Endothelial cell of umbilical vein (primary cell): ENCODE measurements around the gene RPS25. TPM values are rescaled to one million over a fixed set of nuclear protein-coding genes. Genes with fewer than 3 reads are reported as not detected.

Experiments used
- BruUV-seq: library from RNA; stranded (reverse); fragments of 400-500 nt; replicated peaks from 2 replicates; lab custom pipeline; 2021; lab: Mats Ljungman, UMichigan
- CTCF ChIA-PET: fragments of 300-600, 350-600 bp; sonication (Branson Sonifier 250); formaldehyde crosslinking; loops from one replicate; lab custom pipeline; 2021; ENCODE audit warnings: antibody characterized with exemption, inconsistent platforms; lab: Charles Lee
- POLR2A ChIA-PET: fragments of 300-600, 350-600 bp; sonication (Branson Sonifier 250); formaldehyde crosslinking; loops from one replicate; lab custom pipeline; 2021; ENCODE audit warnings: antibody characterized with exemption, inconsistent platforms; lab: Charles Lee
- DNase-seq: peaks from one replicate; pipeline ENCODE4 v3.0.0-alpha.2; 2011; ENCODE audit warnings: low read depth, low spot score
- FAIRE-seq: peaks from 2 replicates; lab custom pipeline; 2011; peaks lifted over from hg19 to GRCh38; lab: Jason Lieb, UNC
- H2AFZ ChIP-seq: 2 replicates; pipeline ENCODE4 v1.6.0; 2012; ENCODE audit warnings: low read depth, low read length, control low read depth, inconsistent platforms
- H3K27ac ChIP-seq: 2 replicates; pipeline ENCODE4 v1.5.1; 2011; ENCODE audit warnings: low read depth, mild to moderate bottlenecking, control low read depth, low read length, moderate library complexity; ENCODE audit not compliant: insufficient read depth
- H3K27me3 ChIP-seq, 2 experiments: 2 replicates each; pipeline versions ENCODE4 v1.6.0 to v1.6.1; 2011; ENCODE audit warnings: low read length in 2 of 2, mixed read lengths in 1 of 2; ENCODE audit not compliant: control insufficient read depth in 2 of 2, insufficient read depth in 2 of 2
- H3K36me3 ChIP-seq, 2 experiments: 2 replicates in 1 of 2; 3 replicates in 1 of 2; pipeline ENCODE4 v1.5.1; 2011; ENCODE audit warnings: low read length in 2 of 2, mild to moderate bottlenecking in 1 of 2, moderate library complexity in 1 of 2; ENCODE audit not compliant: control insufficient read depth in 2 of 2, insufficient read depth in 2 of 2; ENCODE audit errors: extremely low read depth in 1 of 2
- H3K4me1 ChIP-seq: 3 replicates; pipeline ENCODE4 v1.5.1; 2011; ENCODE audit warnings: mild to moderate bottlenecking, low read length; ENCODE audit not compliant: control insufficient read depth, insufficient read depth; ENCODE audit errors: extremely low read depth
- H3K4me2 ChIP-seq: 2 replicates; pipeline ENCODE4 v1.6.1; 2011; ENCODE audit warnings: low read length, control low read depth, mixed read lengths; ENCODE audit not compliant: insufficient read depth
- H3K4me3 ChIP-seq, 3 experiments: fragments of 200-600 bp in 1 of 3; sonication (generic), shearing (Covaris generic) in 1 of 3; replicated peaks in 1 of 3; 2 replicates each; pipeline ENCODE4 v1.5.1; 2011 to 2016; ENCODE audit warnings: control low read depth in 3 of 3, low read length in 3 of 3, mild to moderate bottlenecking in 2 of 3, inconsistent platforms in 1 of 3, low read depth in 1 of 3, moderate library complexity in 1 of 3; ENCODE audit not compliant: insufficient read depth in 1 of 3
- H3K79me2 ChIP-seq: 2 replicates; pipeline ENCODE4 v1.6.0; 2012; ENCODE audit warnings: low read length, inconsistent platforms; ENCODE audit not compliant: control insufficient read depth, insufficient read depth
- H3K9ac ChIP-seq: replicated peaks from 2 replicates; pipeline ENCODE3; 2011; ENCODE audit warnings: low read length, control low read depth; ENCODE audit not compliant: insufficient read depth; ENCODE audit errors: extremely low read depth
- H3K9me1 ChIP-seq: replicated peaks from 3 replicates; pipeline ENCODE4 v1.6.0; 2011; ENCODE audit warnings: mild to moderate bottlenecking, low read length; ENCODE audit not compliant: control insufficient read depth, insufficient read depth; ENCODE audit errors: extremely low read depth
- H3K9me3 ChIP-seq: replicated peaks from 2 replicates; pipeline ENCODE4 v1.5.1; 2012; ENCODE audit warnings: low read length, inconsistent platforms; ENCODE audit not compliant: control insufficient read depth, insufficient read depth
- H4K20me1 ChIP-seq: replicated peaks from 2 replicates; pipeline ENCODE3; 2011; ENCODE audit warnings: mild to moderate bottlenecking, low read length; ENCODE audit not compliant: control insufficient read depth, insufficient read depth; ENCODE audit errors: extremely low read depth
- EZH2 ChIP-seq: IDR thresholded peaks from 2 replicates; pipeline ENCODE4 v1.6.1; 2012; ENCODE audit warnings: borderline replicate concordance, low read depth, mild to moderate bottlenecking, moderate library complexity, low read length, inconsistent platforms; ENCODE audit not compliant: severe bottlenecking
- FOS ChIP-seq: IDR thresholded peaks from 2 replicates; pipeline ENCODE4 v1.6.1; 2011; ENCODE audit warnings: mild to moderate bottlenecking, low read length, moderate library complexity, borderline replicate concordance; ENCODE audit not compliant: insufficient read depth
- GATA2 ChIP-seq: IDR thresholded peaks from 2 replicates; pipeline ENCODE4 v1.7.0; 2011; ENCODE audit warnings: low read depth, mild to moderate bottlenecking, moderate library complexity, mixed read lengths, low read length; ENCODE audit not compliant: insufficient read length, insufficient read depth
- JUN ChIP-seq: IDR thresholded peaks from 2 replicates; pipeline ENCODE4 v1.6.1; 2011; ENCODE audit warnings: borderline replicate concordance, low read depth; ENCODE audit not compliant: insufficient read length, insufficient read depth
- MYC ChIP-seq: IDR thresholded peaks from one replicate; pipeline ENCODE4 v1.6.1; 2011; ENCODE audit warnings: mild to moderate bottlenecking, low read depth, low read length
- POLR2A ChIP-seq: IDR thresholded peaks from 2 replicates; pipeline ENCODE4 v1.6.1; 2012; ENCODE audit warnings: low read depth, mild to moderate bottlenecking, control low read depth, low read length
- POLR2AphosphoS5 ChIP-seq: IDR thresholded peaks from 2 replicates; pipeline ENCODE4 v1.6.1; 2012; ENCODE audit warnings: low read depth, mild to moderate bottlenecking, control low read depth, low read length, moderate library complexity; ENCODE audit not compliant: insufficient read depth
- dilution Hi-C: fragments of 300-500 bp; cut with MboI; formaldehyde crosslinking; loops from one replicate; pipeline ENCODE4 v1.15.0; 2019; ENCODE audit warnings: low sequenced_read_pairs; ENCODE audit not compliant: extremely low pct_ligation_motif_present
- intact Hi-C: fragments of 100-400 bp; cut with micrococcal nuclease; formaldehyde crosslinking; loops from one replicate; pipeline ENCODE4 v1.10.0; 2022
- polyA plus RNA-seq, 4 experiments: library from polyadenylated mRNA; depleted of rRNA in 3 of 4; stranded (reverse) in 3 of 4; unstranded in 1 of 4; fragments of >200 nt; gene quantifications; 2 replicates each; pipeline versions ENCODE4 v1.2.1 to v1.2.3, GENCODE V29; 2011 to 2012; ENCODE audit warnings: missing spikeins in 1 of 4
- total RNA-seq: library from RNA; stranded (reverse); gene quantifications from 2 replicates; pipeline ENCODE4 v1.2.3, GENCODE V29; 2021
- TF ChIP-seq, protein P1 (sequence below): IDR thresholded peaks from 2 replicates; pipeline ENCODE4 v1.6.1; 2011; ENCODE audit not compliant: insufficient read depth, insufficient read length
- TF ChIP-seq, protein P2 (sequence below), 2 donors: IDR thresholded peaks; 1 replicate in 1 of 2; 2 replicates in 1 of 2; pipeline ENCODE4 v1.5.1; 2011; ENCODE audit warnings: low read length in 2 of 2, mild to moderate bottlenecking in 2 of 2, moderate library complexity in 2 of 2, control low read depth in 1 of 2, inconsistent platforms in 1 of 2, low read depth in 1 of 2; ENCODE audit not compliant: insufficient read depth in 1 of 2; ENCODE audit errors: extremely low read depth in 1 of 2

RPS25 gene
- total and polyA plus RNA-seq, 2 donors (not counting 3 experiments of a cell fraction or from before 2014, with no cell fraction given): 887 to 992 TPM

DNA sequence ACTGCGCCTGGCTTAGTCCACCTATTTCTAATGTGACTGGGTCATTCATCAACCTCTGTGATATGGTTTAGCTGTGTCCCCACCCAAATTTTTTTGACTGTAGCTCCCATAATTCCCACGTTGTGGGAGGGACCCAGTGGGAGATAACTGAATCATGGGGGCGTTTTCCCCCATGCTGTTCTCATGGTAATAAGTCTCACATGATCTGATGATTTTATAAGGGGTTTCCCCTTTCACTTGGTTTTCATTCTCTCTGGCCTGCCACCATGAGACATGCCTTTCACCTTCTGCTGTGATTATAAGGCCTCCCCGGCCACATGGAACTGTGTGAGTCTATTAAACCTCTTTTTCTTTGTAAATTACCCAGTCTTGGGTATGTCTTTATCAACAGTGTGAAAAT lies 11.5 kb downstream of the RPS25 start:
- no peaks in the 10 kb centered on the region for H3K4me1 ChIP-seq
- H3K4me3 ChIP-seq: no peak overlapping the region
- POLR2A ChIA-PET: no interaction called here
- CTCF ChIA-PET: no interaction called here
- no peaks in the 10 kb centered on the region for H3K9me3 ChIP-seq
- dilution Hi-C loops: no loop called here
- TF ChIP-seq JUN (no peak), EZH2 (no peak), POLR2A (no peak), POLR2AphosphoS5 (no peak), GATA2 (no peak), FOS (no peak), MYC (no peak)
- TF ChIP-seq, protein P1, sequence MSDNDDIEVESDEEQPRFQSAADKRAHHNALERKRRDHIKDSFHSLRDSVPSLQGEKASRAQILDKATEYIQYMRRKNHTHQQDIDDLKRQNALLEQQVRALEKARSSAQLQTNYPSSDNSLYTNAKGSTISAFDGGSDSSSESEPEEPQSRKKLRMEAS: no peak
- TF ChIP-seq, protein P2, sequence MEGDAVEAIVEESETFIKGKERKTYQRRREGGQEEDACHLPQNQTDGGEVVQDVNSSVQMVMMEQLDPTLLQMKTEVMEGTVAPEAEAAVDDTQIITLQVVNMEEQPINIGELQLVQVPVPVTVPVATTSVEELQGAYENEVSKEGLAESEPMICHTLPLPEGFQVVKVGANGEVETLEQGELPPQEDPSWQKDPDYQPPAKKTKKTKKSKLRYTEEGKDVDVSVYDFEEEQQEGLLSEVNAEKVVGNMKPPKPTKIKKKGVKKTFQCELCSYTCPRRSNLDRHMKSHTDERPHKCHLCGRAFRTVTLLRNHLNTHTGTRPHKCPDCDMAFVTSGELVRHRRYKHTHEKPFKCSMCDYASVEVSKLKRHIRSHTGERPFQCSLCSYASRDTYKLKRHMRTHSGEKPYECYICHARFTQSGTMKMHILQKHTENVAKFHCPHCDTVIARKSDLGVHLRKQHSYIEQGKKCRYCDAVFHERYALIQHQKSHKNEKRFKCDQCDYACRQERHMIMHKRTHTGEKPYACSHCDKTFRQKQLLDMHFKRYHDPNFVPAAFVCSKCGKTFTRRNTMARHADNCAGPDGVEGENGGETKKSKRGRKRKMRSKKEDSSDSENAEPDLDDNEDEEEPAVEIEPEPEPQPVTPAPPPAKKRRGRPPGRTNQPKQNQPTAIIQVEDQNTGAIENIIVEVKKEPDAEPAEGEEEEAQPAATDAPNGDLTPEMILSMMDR (IDR thresholded peaks at IDR 0.05; ENCODE audit: extremely low read depth in 1 of 2, insufficient read depth in 1 of 2, low read depth in 1 of 2, low read length in 2 of 2): no peak
- no peak overlapping the region for H2AFZ ChIP-seq
- no peaks in the 10 kb centered on the region for H3K79me2 ChIP-seq
- DNase-seq (no peak), FAIRE-seq (no peak)
- no peaks in the 10 kb centered on the region for H3K9me1 ChIP-seq
- BruUV-seq: no TSS peak
- H3K9ac ChIP-seq: no peak overlapping the region
- no peaks in the 10 kb centered on the region for H3K27me3 ChIP-seq
- no peak overlapping the region for H3K27ac ChIP-seq
- intact Hi-C loops: no loop called here
- H3K36me3 ChIP-seq: peaks cover 2 to 6% of the 10 kb centered on the region in 2 experiments
- no peak overlapping the region for H3K4me2 ChIP-seq
- no peaks in the 10 kb centered on the region for H4K20me1 ChIP-seq
